ENCODE measurements around the gene TPCN2.

TPCN2 gene

GRCh38 chr11:69084371-69084770, 35.6 kb downstream of the TPCN2 start:
- H3K4me3 ChIP-seq (ENCODE audit: low read depth, low read length), result no peak overlapping the region
- DNase-seq (ENCODE audit: low read depth), result no peak
- no peak for TF ChIP-seq CTCF (IDR thresholded peaks at IDR 0.05; ENCODE audit: low read depth, low read length, missing control alignments)

GRCh38 chr11:69085490-69086095, 36.9 kb downstream of the TPCN2 start:
- TF ChIP-seq CTCF (IDR thresholded peaks at IDR 0.05; ENCODE audit: low read depth, low read length, missing control alignments), result no peak
- DNase-seq (ENCODE audit: low read depth), result no peak
- no peak overlapping the region for H3K4me3 ChIP-seq (ENCODE audit: low read depth, low read length)

- no peak for DNase-seq (ENCODE audit: low read depth)
- no peak overlapping the region for H3K4me3 ChIP-seq (ENCODE audit: low read depth, low read length)
- TF ChIP-seq CTCF (IDR thresholded peaks at IDR 0.05; ENCODE audit: low read depth, low read length, missing control alignments), result no peak
Measured at GRCh38 chr11:69086152-69087132, 37.7 kb downstream of the TPCN2 start.

- no peak for TF ChIP-seq CTCF (IDR thresholded peaks at IDR 0.05; ENCODE audit: low read depth, low read length, missing control alignments)
- H3K4me3 ChIP-seq (ENCODE audit: low read depth, low read length), result no peak overlapping the region
- no peak for DNase-seq (ENCODE audit: low read depth)
Measured at GRCh38 chr11:69087133-69087524, 38.4 kb downstream of the TPCN2 start.

GRCh38 chr11:69087811-69088210, 39.1 kb downstream of the TPCN2 start:
- no peak for TF ChIP-seq CTCF (IDR thresholded peaks at IDR 0.05; ENCODE audit: low read depth, low read length, missing control alignments)
- no peak for DNase-seq (ENCODE audit: low read depth)
- H3K4me3 ChIP-seq (ENCODE audit: low read depth, low read length), result no peak overlapping the region

GRCh38 chr11:69088676-69089146, 40.0 kb downstream of the TPCN2 start:
- no peak overlapping the region for H3K4me3 ChIP-seq (ENCODE audit: low read depth, low read length)
- peak; percentile 55 for DNase-seq (ENCODE audit: low read depth)
- TF ChIP-seq CTCF (IDR thresholded peaks at IDR 0.05; ENCODE audit: low read depth, low read length, missing control alignments), result peak; percentile 84
